GM19467 (cell line): ENCODE data around the gene TRIM31.

Experiments
- ATAC-seq: cut with Tn5 transposase; IDR thresholded peaks from one replicate; pipeline ENCODE4 v1.9.1; 2021; ENCODE audit warnings: mild to moderate bottlenecking, moderate library complexity; ENCODE audit not compliant: unreplicated experiment

TRIM31 gene

DNA sequence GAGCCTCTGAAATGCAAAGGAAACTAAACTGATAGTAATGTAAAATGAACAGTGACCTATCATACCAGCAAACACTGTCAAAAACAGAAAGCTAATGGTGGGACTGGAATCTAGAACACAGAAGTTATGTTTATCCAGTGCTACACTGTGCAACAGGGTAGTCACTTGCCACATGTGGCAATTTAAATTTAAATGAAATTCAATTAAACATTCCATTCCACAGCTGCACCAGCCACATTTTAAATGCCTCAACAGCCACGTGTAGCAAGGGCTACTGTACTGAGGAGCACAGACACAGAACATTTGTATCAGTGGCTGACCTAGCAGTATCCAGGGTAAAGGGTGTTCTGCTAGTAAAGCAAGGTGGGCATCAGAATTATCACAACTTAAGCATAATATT lies 57.4 kb downstream of the TRIM31 start:
- no peak for ATAC-seq

DNA sequence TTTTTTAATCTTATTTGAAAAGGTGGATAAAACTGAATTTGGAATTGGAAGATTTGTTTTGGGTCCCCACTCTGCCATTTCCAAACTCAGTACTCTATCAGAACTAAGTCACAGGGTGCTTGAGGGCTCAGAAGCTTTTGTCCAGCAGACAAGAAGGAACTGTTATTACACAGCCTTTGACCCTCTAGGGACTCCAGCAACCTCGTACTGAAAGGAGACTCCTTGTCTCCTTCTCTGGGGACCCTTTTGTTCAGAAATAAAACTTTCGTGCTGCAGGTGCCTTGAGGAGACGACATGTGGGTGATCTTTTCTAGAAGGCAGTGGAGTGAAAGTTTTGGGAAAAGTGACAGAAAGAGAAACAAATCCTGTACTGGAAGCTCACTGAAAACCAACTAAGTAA lies 59.2 kb downstream of the TRIM31 start:
- no peak for ATAC-seq
